Measurements from ENCODE around the gene DOCK4. TPM values are rescaled to one million over a fixed set of nuclear protein-coding genes. Genes with fewer than 3 reads are reported as not detected.
A peak's percentile ranks its signal among the peaks of the same experiment; 100 is the strongest.

Gene DOCK4
- total RNA-seq, 1 donor from 2014 or later: 4.5 TPM

- H3K4me3 ChIP-seq (ENCODE audit: low read depth, low read length): no peak overlapping the region
- H3K27me3 ChIP-seq (ENCODE audit: control insufficient read depth, insufficient read depth, low read length): no peaks in the 10 kb centered on the region
- FAIRE-seq (no peak), DNase-seq (ENCODE audit: low read depth) (no peak)
- no peaks in the 10 kb centered on the region for H3K36me3 ChIP-seq (ENCODE audit: control insufficient read depth, insufficient read depth, low read length)
- no peak for TF ChIP-seq CTCF (IDR thresholded peaks at IDR 0.05; ENCODE audit: insufficient read depth, low read length, severe bottlenecking)
Measured at GRCh38 chr7:111990643-111991042, 215.6 kb downstream of the DOCK4 start.

- no peak for TF ChIP-seq CTCF (IDR thresholded peaks at IDR 0.05; ENCODE audit: insufficient read depth, low read length, severe bottlenecking)
- DNase-seq (ENCODE audit: low read depth): no peak
- Histone ChIP-seq H3K27me3 (ENCODE audit: control insufficient read depth, insufficient read depth, low read length) (no peaks in the 10 kb centered on the region), H3K36me3 (ENCODE audit: control insufficient read depth, insufficient read depth, low read length) (no peaks in the 10 kb centered on the region), H3K4me3 (ENCODE audit: low read depth, low read length) (no peak overlapping the region)
- no peak for FAIRE-seq
Measured at GRCh38 chr7:111987886-111988285, 218.3 kb downstream of the DOCK4 start.

GRCh38 chr7:111987115-111987826 is 218.9 kb downstream of the DOCK4 start:
- H3K27me3 ChIP-seq (ENCODE audit: control insufficient read depth, insufficient read depth, low read length): no peaks in the 10 kb centered on the region
- H3K36me3 ChIP-seq (ENCODE audit: control insufficient read depth, insufficient read depth, low read length): no peaks in the 10 kb centered on the region
- no peak for TF ChIP-seq CTCF (IDR thresholded peaks at IDR 0.05; ENCODE audit: insufficient read depth, low read length, severe bottlenecking)
- peak; percentile 67 for DNase-seq (ENCODE audit: low read depth)
- H3K4me3 ChIP-seq (ENCODE audit: low read depth, low read length): no peak overlapping the region
- no peak for FAIRE-seq

- no peak for TF ChIP-seq CTCF (IDR thresholded peaks at IDR 0.05; ENCODE audit: insufficient read depth, low read length, severe bottlenecking)
- Histone ChIP-seq H3K36me3 (ENCODE audit: control insufficient read depth, insufficient read depth, low read length) (no peaks in the 10 kb centered on the region), H3K4me3 (ENCODE audit: low read depth, low read length) (no peak overlapping the region), H3K27me3 (ENCODE audit: control insufficient read depth, insufficient read depth, low read length) (no peaks in the 10 kb centered on the region)
- no peak for FAIRE-seq
- no peak for DNase-seq (ENCODE audit: low read depth)
Measured at GRCh38 chr7:111986601-111987000, 219.6 kb downstream of the DOCK4 start.

- TF ChIP-seq CTCF (IDR thresholded peaks at IDR 0.05; ENCODE audit: insufficient read depth, low read length, severe bottlenecking): no peak
- Histone ChIP-seq H3K27me3 (ENCODE audit: control insufficient read depth, insufficient read depth, low read length) (no peaks in the 10 kb centered on the region), H3K36me3 (ENCODE audit: control insufficient read depth, insufficient read depth, low read length) (no peaks in the 10 kb centered on the region), H3K4me3 (ENCODE audit: low read depth, low read length) (no peak overlapping the region)
- no peak for FAIRE-seq
- peak; percentile 35 for DNase-seq (ENCODE audit: low read depth)
Measured at GRCh38 chr7:111985798-111986197, 220.4 kb downstream of the DOCK4 start.

GRCh38 chr7:111982804-111983203 is 223.4 kb downstream of the DOCK4 start:
- no peak for TF ChIP-seq CTCF (IDR thresholded peaks at IDR 0.05; ENCODE audit: insufficient read depth, low read length, severe bottlenecking)
- FAIRE-seq (no peak), DNase-seq (ENCODE audit: low read depth) (no peak)
- H3K27me3 ChIP-seq (ENCODE audit: control insufficient read depth, insufficient read depth, low read length): no peaks in the 10 kb centered on the region
- H3K4me3 ChIP-seq (ENCODE audit: low read depth, low read length): no peak overlapping the region
- H3K36me3 ChIP-seq (ENCODE audit: control insufficient read depth, insufficient read depth, low read length): no peaks in the 10 kb centered on the region
